GM19452 (cell line): ENCODE data around the gene NKAIN2.

ENCODE experiments used
- ATAC-seq: cut with Tn5 transposase; IDR thresholded peaks from one replicate; pipeline ENCODE4 v1.9.1; 2021; ENCODE audit not compliant: unreplicated experiment

NKAIN2 gene

GRCh38 chr6:124022641-124023040, 219.0 kb downstream of the NKAIN2 start:
- no peak for ATAC-seq

- no peak for ATAC-seq
Observed at GRCh38 chr6:124026694-124027093, 223.0 kb downstream of the NKAIN2 start.

GRCh38 chr6:124027392-124027791, 223.7 kb downstream of the NKAIN2 start:
- ATAC-seq, result no peak

- ATAC-seq, result no peak
Observed at GRCh38 chr6:124028117-124028516, 224.5 kb downstream of the NKAIN2 start.

GRCh38 chr6:124029567-124029966, 225.9 kb downstream of the NKAIN2 start:
- ATAC-seq, result no peak

GRCh38 chr6:124033501-124033900, 229.8 kb downstream of the NKAIN2 start:
- no peak for ATAC-seq

GRCh38 chr6:124036384-124036783, 232.7 kb downstream of the NKAIN2 start:
- ATAC-seq, result no peak

- ATAC-seq, result peak; percentile 87
Observed at GRCh38 chr6:124040655-124041054, 237.0 kb downstream of the NKAIN2 start.

- ATAC-seq, result no peak
Observed at GRCh38 chr6:124052120-124052519, 248.5 kb downstream of the NKAIN2 start.

GRCh38 chr6:124053315-124053714, 249.7 kb downstream of the NKAIN2 start:
- ATAC-seq, result no peak

- no peak for ATAC-seq
Observed at GRCh38 chr6:124054034-124054433, 250.4 kb downstream of the NKAIN2 start.

- ATAC-seq, result no peak
Observed at GRCh38 chr6:124055395-124055794, 251.7 kb downstream of the NKAIN2 start.

- ATAC-seq, result no peak
Observed at GRCh38 chr6:124055963-124056362, 252.3 kb downstream of the NKAIN2 start.

GRCh38 chr6:124056407-124057334, 253.0 kb downstream of the NKAIN2 start:
- no peak for ATAC-seq

GRCh38 chr6:124057461-124057860, 253.8 kb downstream of the NKAIN2 start:
- no peak for ATAC-seq

- no peak for ATAC-seq
Observed at GRCh38 chr6:124064317-124065113, 260.9 kb downstream of the NKAIN2 start.

GRCh38 chr6:124066269-124066668, 262.6 kb downstream of the NKAIN2 start:
- ATAC-seq, result no peak

- no peak for ATAC-seq
Observed at GRCh38 chr6:124066946-124067552, 263.4 kb downstream of the NKAIN2 start.

- no peak for ATAC-seq
Observed at GRCh38 chr6:124069230-124069950, 265.7 kb downstream of the NKAIN2 start.

- ATAC-seq, result no peak
Observed at GRCh38 chr6:124073021-124073420, 269.4 kb downstream of the NKAIN2 start.
